HG02610 (cell line): ENCODE measurements around the gene SH2D1B.

Source experiments
- ATAC-seq: cut with Tn5 transposase; IDR thresholded peaks from one replicate; pipeline ENCODE4 v1.9.1; 2021; ENCODE audit warnings: mild to moderate bottlenecking, moderate library complexity; ENCODE audit not compliant: unreplicated experiment

The SH2D1B gene

GRCh38 chr1:162400790-162401355 is 11.1 kb downstream of the SH2D1B start:
- ATAC-seq = no peak

DNA sequence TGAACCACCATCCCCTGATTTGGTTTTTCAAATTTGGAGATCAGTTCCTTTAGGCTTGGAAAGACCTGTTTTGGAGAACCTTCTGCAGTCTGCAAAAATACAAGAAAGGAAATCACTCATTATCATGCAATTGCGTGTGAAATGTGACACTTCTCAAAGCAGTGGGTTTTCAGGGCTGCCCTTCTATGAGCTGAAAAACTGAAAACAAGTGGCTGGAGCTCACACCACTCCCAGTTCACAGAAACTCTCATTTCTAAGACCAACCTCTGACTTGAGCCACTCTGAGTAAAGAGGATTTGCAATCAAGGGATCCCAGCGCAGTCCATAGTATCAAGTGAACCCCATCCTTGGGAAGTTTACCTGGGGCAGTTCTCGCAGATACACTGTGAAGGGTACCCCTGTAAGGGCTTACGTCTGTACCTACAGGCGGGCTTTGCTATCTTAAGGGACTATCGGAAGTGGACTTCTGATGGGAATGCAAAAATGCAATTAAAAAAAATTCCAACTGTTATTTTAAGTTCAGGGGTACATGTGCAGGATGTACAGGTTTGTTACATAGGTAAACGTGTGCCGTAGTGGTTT is 12.8 kb downstream of the SH2D1B start:
- no peak for ATAC-seq

DNA sequence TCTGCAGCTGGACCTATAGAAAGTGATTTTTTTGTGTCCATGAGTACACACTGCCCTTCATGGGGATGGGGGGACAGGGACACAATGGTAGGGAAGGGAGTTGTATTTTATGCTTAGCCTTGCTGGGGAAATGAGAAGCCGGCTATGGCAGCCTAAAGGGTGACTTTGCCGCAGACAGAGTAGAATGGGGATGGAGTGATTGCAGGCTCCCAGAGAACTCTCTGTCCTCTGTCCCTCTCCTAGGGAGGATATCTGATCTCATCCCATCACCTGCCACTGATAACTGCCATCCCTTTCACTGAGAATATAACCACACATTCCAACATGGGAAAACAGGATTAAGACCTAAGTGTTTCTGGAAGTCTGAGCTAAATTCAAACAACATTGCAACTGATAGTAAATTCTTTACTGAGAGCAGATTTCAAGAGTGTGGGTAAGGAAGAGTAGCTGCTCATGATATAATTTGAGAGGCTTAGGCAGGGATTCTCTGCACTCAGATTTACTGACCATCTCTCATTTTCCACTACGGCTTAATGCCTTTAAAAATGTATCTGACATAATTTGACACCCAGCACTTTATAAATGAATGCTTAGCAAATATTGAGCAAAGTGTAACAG is 13.9 kb downstream of the SH2D1B start:
- ATAC-seq = no peak

DNA sequence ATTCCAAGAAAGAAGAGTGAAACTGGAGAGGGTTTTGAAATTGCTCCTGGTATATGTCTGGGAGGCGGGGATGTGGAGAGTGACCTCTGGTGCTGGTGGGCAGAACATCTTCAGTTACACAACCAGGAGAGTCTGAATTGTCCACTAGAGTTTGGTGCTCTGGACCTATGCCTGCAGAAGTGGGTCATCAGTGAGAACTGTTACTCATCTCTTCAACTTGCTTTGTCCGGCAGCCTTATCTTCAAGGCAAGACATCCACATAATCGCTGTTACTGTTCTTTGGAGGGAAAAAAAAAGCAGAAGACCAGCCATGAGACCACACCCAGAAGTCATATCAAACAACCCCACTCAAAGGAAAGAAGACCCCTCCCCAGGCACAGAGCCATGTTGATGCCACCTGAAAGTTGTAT is 14.9 kb downstream of the SH2D1B start:
- no peak for ATAC-seq

GRCh38 chr1:162396201-162396906 is 15.6 kb downstream of the SH2D1B start:
- no peak for ATAC-seq

GRCh38 chr1:162391790-162392563 is 20.0 kb downstream of the SH2D1B start:
- no peak for ATAC-seq

DNA sequence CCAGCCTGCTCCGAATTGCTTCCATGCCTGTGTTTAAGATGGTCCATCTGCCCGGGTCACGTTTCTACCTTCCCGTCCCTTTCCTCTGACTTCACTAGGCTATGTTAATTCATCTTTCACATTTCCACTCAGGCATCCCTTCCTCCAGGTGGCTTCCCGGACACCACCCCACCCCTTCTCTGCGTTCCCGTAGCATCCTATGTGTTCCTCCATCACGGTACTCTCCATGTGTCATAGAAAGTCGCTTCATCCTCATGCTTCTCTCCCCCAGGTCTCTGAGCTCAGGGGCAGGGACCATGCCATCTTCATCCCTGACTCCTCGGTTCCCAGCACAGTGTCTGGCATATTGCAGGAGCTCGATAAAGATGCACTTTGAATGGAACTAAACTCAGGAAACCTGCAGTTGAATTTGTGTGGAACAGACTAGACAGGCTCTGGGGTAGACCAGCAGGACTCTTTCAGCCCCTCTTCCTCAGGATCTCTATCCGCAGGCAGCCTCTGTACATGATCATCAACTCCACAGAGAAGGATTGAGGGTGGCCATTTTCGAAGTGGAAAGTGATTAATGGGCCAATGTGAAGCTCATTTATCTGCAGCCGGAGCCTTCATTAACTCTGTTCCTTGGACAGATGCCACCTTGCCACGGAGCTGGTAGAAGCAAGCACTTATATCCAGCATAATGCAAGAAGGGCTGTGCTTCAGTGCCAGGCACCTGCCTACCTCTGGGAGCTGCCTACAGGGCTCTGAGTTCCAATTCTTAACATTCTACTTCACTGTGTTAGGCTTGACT is 21.3 kb downstream of the SH2D1B start:
- ATAC-seq = no peak

- no peak for ATAC-seq
Measured at GRCh38 chr1:162389971-162390370, 22.0 kb downstream of the SH2D1B start.

DNA sequence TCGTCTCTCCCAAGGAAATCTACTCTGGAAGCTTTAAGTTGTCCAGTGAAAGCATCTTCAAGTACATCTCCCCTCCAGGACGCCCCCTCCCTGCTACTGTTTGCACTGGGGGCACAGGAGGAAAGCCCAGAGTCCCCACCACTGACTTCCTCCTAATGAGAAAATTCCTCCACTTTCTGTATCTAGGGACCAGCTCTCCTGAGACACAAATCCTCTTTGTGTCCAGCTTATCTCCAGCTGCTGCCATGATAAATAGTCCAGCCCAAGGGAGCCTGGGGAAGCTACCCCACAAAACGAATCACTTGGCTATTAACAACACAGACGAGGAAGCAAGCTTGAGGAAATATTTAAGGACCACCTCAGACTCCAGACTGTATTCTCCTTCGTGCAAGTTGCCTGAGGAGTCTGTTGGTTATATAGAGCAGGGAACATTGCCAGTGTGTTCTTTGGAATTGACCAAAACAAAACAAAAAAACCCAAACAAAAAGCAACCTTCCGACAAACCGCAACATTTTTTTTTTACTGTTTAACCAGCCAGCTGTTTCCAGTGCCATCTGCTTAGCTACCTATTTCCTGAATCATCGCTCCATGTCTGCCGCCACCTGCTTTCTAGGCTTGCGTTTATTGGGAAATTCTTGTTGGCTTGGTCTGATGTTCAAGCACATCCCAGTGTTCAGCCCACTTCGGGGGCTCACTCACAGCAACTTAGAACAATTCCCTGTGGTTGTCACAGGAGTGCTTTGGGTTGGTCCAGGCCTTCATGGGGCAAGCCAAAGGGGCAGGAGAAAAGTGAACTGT is 22.7 kb downstream of the SH2D1B start:
- no peak for ATAC-seq

GRCh38 chr1:162388615-162389014 is 23.3 kb downstream of the SH2D1B start:
- no peak for ATAC-seq

DNA sequence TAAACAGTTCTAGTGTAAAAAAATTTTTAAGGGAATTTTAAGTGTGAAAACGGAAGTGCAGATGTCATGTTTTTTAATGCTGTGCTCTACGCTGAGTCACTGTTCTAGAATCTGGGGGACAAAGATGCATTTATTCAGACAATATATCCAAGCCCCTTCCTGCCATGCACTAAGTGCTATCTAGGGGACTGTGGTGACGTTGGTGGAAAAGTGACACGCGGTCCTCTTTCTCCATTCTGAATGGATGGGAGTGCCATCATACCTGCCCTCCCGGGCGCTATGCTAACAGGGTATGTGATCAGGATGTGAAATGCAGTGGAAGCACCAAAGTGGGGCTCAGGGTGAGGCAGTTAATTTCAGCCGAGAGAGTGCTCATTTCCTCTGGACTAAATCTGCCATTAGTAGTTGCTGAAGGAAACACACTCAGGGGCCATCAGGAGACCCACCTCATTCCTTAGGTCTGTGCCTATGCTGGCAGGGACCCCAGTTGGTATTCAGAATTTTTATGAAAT is 23.8 kb downstream of the SH2D1B start:
- no peak for ATAC-seq

GRCh38 chr1:162387226-162388082 is 24.5 kb downstream of the SH2D1B start:
- ATAC-seq = no peak

GRCh38 chr1:162386292-162387225 is 25.4 kb downstream of the SH2D1B start:
- no peak for ATAC-seq

GRCh38 chr1:162385702-162386101 is 26.2 kb downstream of the SH2D1B start:
- no peak for ATAC-seq

GRCh38 chr1:162385280-162385623 is 26.7 kb downstream of the SH2D1B start:
- no peak for ATAC-seq

DNA sequence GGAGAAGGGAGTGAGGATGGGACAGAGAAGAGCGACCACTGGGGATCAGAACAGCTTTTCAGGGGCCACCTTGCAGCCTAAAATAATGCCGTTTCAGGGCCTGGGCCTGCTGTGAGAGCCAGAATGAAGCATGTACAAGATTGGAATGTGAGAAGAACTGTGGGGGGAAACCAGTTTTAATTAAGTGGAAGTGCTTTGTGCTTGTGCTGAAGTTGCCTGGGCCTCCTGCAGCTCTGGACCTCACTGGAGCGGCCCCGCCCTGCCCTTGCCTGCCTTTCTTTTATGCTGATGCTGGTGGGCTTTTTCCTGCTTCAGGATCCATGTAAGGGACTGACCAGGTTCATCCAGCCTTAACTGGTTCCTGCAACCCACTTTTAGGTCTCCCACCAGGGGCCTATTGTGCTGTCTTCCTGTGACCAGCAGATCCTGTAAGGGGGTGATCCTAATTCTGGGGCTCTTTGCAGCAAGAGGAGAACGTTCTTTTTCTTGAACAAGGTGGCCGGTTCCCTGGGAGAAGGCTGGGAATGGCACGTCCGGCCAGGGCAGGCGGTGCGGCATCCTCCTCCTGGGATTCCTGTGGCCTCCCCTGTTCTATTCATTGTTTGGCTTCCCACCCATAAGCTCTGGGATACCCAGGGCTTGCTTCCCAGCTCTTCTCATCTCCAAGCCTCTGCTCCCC is 27.2 kb downstream of the SH2D1B start:
- ATAC-seq = no peak

DNA sequence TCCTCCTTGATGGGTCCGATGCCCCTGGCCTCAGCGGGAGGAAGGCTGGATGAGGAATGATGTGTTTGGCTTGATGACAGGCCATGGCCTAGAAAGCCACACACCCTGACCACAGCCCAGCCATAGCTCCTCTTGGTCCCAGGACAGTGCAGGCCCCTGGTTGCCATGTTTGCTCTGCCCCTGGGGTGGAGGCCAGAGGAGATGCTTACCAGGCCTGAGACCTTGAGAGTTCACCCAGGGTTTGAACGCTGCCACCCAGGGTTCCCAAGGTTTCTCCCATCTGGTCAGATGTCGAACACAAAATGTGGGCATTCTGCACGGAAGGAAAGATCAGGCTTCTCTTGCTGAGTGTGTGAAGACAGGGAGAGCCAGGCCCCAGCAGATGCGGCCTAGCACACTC is 27.8 kb downstream of the SH2D1B start:
- no peak for ATAC-seq
